NCI-H187 treated with DMSO at 0.1 percent for 48 hours (cell line): Measurements from ENCODE around the gene HIVEP2.

ENCODE experiments used
- DNase-seq: peaks from one replicate; lab custom pipeline; 2025; lab: John Stamatoyannopoulos, UW

HIVEP2 gene

DNA sequence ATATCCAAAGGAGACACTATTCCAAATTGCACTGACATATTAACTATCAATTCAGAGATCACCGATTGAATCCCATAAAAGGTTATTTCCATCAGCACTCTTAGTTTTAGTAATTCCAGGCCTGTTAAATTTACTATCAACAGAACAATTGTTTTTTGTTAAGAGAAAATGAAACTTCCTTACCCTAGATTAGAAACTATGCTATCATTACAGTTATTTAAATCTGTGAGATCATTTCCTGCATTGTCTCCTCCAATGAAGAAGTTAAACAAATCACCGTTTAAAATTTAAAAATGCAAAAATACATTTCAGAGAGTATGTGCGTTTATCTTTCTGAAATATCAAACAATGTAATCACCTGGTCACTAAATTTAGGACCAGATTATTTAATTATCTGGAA, 57.5 kb downstream of the HIVEP2 start:
- no peak for DNase-seq

DNA sequence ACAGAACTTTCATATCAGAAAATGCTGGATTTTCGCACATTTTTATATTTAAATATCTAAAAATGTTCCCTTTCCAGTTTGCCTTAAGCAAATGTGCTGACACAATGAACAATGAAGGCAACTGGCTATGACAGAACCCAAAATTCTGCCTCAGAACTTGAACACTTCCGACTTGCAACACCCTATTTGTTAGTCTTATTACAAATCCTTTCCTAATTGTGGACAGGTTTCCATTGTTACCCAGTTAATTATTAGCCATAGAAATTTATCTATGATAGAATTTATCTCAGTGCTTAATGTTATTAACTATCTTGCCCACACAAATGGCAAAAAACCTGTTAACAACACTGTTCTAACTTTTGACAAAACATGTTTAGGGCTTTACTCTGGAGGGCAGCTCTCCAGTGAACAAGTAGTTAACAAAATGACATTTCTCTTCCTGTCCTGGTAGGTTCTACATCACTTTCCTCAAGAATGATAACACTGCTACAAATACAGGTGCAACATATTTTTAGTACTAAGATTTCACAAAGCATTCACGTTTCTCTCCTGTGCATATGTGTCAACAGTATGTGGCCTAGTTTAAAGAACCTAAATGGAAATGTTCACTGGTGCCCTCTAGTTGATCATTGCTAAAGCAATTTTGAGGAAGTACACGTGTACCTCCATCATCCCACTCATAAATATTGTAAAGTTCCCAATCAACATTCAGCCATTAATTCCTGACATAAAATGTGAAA, 58.4 kb downstream of the HIVEP2 start:
- no peak for DNase-seq

DNA sequence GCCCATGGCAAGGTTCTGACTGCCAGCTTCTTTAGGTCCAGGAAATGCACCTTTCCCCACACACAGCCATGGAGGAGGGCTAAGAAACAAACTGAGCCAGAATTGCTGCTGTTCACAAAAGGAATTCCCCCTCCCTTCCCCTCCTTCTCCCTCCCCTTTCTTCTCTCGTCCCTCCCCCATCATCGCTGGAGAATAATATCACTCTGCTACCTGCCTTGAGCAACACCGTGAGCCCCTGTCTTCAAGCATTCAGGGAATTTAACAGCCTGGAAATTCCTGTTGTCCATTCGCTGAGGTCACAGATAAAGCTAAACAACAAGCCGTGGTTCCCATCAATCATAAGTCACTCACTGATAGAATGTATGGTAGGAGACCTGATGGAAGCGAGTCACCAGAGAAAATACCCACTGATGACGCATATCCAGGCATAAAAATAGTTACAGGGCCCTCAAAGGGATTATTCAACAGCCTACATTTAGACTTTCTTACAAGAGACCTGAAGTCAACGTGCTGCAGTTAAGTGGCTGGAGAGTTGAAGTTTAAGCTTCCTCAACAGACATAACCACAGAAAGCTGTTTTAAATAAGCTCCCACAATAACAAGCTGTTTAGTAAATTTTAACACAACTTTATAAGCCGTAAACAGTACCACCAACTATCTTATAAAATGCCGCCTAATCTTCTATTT, 59.7 kb downstream of the HIVEP2 start:
- DNase-seq: no peak

DNA sequence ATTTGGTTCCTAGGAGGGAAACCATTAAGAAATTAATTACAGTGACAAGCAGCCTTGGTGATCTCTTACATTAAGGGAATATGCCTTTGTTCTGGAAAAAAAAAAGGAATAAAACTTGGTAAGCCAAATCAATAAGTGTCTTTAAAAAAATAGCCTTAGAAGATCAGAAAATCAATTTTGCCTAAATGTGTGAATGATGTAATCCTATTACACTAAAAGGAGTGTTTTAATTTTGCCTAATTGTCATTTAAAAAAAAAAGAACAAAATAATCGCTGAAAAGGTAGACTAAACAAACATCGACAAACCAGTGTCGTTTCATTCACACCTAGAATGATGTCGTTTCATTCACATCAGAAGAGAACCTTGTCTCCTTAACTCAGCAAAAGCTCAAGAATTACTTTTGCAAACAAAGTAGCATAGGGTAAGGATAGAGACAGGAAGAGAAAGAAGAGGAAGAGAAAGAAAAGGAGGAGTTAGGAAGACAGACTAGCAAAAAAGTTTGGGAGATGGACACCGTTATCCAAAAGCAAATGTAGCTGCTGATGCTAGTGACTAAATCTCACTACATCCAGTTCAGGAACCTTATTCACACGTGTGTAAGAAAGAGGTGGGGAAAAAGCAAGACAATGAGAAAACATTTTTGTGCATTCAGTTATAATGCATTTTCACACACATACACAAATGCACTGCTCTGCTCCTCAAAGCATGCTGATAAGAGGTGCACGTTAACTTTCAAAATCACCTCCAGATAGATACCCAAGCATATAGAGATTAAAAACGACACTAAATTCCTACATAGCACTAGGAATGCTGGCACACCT, 60.6 kb downstream of the HIVEP2 start:
- DNase-seq: no peak

DNA sequence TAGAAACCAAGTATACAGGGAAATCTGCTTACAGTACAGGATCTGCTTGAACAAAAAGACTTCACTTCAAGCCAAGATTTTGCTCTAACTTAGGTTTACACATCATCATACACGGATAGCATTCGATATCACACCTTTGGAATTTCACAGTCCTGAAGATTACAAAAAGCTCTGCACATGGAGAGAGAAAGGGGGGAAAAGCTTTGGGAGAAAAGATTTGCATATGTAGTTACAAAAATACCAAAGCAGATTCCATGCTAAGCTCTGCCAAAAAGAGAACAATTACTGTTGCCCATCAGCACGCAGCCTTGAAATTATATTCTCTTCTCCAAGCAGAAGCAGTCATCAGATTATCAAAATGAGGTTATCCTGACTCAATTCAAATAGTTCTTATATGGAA, 62.0 kb downstream of the HIVEP2 start:
- no peak for DNase-seq

DNA sequence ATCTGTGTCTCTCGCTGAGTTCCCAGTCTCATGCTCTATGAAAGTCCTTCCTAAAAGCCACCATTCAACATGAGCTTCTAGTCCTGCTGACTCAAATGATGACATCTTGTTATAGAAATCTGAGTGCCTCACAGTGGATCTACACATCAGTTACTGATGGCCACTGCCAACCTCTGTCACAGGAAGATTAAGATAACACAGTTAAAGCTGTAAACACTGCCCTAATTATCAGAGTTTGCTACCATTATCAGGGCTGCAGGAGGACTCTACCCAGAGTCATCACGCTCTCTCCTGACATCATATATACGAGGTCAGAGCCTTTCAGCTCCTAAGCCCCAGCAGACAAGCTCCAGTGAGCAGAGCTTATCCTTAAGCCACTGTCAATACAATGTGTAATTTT, 63.2 kb downstream of the HIVEP2 start:
- DNase-seq: no peak

DNA sequence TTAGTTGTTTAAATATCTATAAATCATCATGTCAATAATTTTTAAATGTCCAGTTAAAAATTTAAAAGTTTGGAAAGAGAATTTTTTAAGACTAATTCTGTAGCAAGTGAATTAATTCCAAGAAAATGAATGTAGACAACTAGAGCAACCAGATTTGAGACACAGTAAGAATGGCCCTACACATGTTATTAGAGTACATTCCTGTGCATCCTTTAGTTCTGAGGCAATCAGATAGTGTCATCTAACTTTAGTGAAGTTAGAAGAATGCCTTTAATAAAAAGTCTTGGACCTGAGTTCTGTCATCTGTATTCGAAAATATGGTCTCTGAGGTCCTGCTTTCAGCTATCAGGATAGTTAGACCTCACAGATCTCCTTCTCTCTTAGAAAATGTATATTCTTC, 63.7 kb downstream of the HIVEP2 start:
- DNase-seq: no peak

DNA sequence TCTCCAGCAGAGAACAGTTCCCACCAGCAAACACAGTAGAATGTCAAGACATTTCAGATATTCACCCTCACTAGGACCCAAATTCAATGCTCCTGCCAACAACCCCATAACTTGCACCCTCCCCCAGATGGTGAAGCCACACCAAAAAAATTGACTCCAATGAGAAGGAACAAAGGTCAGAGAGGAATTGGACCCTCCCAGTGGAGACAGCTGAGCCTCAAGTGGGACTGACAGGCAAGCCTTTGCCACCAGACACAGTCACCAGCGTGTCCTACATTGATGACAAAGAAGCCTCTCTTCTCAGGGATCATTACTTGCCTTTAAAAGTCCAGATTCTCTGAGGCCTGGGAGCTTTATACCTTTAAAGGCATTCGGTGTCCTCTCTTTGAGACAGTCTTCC, 64.8 kb downstream of the HIVEP2 start:
- DNase-seq: no peak

DNA sequence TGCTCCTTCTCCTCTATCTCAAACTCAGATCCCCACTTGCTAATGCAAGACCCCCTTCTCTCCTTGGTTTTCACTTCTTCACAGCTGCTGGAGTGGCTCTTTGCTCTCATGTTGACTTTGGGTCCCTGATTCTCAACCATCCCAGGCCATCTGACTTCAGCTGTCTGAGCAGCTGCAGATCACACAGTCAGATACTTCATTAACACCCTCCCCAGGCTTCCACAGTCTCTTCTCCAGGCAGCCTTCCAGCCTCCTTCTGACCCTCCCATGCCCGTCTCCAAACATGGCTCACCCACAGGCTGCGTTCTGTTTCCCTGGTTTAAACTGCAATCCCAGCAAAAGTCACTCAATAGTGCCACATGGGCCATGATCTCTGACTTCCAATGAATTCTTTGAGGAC, 65.4 kb downstream of the HIVEP2 start:
- DNase-seq: no peak

DNA sequence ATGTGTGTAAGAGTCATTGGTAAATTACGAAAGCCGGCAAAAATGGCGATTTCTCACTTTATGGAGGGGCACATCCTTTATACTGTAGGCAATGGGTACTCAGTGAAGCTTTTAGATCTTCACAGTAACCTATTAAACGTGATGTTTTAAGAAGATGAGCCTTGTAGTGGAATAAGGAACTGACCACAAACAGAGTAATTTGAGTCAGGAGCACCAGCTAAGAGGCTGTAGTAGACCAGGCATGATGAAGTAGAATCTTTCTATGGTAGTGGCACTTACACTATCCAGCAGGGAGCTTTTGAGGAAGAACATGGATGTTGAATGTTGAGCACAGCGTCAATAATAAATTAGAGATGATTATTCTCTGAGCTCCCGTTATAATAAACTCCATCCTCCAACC, 65.9 kb downstream of the HIVEP2 start:
- no peak for DNase-seq

DNA sequence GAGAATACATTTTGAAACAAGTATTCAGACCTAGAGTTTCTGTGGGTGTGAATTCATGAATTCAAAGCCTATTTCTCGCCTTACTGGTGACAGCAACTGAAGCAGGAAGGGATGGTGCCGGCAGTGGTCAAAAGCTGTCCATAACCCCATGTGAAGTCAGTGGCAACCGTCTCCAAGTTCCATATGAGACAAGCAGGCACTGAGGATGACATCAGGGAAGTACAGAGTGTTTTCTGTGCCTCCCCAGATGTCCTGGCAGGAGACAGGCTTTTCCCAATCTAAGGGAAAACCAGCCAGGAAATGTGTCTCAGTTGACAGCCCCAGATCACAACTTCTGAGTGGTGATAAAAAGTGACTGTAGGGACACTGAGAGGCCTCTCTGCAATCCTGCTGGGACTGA, 66.6 kb downstream of the HIVEP2 start:
- no peak for DNase-seq

DNA sequence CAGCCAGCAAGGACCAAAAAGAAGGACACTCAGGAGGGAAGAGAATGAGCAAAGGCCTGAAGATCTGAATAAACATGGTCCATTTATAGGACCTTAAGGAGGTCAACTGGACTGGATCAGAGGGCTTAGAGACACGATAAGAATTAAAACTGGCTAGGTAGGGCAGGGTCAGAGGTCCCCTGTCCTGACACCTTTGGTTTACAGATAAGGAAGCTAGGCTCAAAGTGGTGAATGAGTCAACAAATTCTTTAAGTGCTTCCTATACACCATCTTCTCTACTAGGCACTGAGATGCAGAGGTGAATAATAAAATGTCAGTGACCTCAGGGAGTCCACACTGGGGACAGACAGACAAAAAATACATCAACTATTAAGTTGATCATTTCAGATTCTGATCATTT, 70.3 kb downstream of the HIVEP2 start:
- DNase-seq: no peak

DNA sequence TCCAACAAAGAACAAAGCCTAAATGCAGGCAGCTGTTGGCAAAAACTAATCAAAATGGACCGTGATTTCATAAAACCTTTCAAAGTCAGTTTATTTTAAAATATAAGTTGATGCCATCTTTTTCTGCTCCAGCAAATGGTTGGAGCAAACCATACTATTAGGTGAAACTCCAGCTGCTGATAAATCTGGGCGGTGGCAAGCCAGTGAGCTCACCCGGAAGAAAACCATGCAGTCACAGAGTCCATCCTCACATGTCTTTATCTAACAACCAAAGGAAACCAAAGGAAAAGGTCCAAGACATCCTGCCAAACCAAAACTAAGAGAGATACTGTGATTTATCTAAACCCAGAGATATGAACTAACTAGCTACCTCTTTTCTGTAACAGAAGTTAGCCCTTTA, 72.6 kb downstream of the HIVEP2 start:
- DNase-seq: no peak

DNA sequence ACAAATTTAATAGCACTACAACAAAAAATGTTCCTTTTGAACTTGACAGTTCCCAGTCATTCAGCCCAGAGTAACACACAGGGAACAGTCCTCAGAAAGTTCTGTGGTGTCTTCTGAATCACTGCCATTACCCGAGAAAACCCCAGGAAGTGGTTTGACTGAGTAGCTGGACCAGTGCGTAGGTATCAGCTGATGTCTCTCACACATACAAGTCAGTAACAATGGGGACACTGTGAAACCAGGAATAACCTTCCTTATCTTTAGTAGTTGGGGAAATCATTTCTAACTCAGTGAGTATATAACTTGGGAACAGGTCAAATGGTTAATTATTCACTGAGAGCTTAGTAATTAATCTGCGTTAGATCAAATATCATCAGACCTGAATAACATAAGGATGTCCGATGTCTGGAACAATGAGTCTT, 73.1 kb downstream of the HIVEP2 start:
- DNase-seq: no peak

DNA sequence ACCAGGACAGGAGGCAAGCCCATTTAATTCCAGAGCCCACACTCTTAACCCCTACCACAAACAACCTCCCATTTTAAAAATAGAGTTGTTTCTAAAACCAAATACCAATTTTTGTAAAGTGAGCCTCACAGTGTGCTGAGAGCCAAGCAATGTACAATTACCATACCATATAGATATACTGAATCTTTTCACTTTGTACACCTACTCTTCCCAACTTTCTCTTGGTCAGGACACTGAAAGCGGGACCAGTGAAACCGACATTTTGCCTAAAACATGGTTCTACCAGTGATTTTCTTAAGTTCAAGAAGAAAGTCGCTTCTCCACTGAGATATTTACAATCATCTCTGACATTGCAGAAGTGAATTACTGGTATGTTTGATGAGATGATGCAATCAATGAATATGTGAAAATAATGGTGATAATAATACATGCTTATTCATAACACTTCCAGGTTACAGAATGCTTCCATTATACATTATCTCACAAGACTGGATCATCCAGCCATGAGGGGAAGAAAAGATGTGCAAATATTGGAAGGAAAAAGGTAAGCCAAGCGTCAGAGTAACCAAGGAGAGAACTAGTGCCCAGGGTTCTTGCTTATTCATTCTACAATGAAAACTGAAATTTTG, 74.1 kb downstream of the HIVEP2 start:
- DNase-seq: no peak

DNA sequence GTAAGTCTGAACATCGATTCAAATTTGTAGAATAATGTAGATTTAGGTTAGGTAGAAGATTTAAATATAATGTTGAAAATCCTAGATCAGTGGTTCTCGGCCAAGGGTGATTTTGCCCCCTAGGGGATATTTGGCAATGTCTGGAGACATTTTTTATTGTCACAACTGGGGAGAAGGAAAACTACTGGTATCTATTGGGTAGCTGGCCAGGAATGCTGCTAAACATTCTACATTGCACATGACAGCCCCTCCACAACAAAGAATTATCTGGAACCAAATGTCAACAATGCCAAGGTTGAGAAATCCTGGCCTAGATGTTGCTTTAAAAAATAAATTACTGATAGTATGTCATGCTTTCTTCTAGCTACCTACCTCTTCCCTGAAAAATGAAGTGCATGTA, 76.1 kb downstream of the HIVEP2 start:
- no peak for DNase-seq

DNA sequence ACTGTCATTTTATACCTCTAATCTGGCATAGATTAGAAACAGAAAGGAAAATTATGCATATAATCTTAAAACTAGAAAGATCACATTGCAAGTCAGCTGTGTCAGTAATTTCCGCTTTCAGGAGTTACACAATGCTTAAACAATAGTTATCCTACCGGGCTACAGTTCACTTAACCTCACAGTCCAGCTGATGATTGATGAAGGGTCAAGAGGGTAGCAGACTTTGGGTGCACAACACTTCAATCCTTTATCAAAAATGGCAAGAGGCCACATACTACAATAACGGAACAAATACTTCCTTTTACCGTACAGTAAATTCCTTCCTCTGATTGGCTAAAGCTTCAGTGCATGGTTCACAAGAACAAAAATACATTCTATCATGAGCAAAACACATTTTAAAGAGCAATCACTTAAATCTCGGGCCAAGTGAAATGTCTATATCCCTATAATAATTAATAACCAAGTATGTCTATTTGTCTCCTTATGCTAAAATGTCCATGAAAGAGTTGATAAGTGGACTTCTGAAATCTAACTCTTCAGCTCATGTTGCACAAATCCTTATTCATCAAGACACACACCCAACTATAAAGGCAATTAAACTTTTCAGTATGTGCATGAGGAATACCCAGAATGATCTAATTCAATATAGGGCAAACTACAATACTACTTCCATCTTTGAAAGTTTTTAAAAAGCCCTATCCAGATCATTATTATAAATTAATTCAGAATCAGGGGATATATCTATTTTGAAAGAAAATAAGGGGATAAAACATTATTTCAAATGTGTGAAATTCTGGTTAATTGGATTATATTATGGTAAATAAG, 76.8 kb downstream of the HIVEP2 start:
- DNase-seq: no peak

DNA sequence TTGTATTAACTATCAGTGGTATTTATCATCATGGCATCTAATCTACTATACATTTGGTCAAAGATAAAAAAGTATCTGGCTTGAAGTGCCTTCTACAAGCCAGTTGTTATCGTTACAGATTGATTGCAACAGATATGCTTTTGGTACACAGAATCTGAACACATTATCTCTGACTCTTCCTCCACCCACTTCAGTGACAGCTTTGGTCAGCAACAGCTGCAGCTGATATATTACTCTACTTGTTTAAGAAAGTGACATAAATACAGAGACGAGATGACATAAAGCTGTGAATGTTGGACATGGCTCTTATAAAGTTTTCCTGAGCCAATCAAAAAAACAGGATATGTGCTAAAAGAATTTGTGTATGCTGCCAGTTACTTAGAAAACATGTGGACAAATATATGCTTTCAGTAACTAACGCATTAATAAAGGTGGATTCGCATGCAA, 77.6 kb downstream of the HIVEP2 start:
- no peak for DNase-seq

DNA sequence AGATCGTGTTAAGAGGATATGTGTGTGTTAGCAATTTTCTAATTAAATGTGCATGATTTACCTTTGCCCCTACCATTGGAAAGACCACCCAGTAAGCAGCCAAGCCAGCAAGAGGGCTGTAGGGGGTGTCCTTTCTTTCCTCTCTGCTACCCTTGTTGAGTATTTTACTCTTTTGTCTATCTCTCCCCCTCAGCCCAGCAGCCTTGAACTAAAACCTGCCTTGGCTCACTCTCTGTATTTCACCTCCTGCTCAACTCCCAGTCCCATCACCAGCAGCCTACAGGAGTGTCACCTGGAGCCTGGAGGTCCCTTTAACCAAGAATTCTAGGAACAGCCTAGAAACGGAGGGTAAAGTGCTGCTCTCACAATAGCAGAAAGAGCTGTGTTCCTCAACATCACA, 81.0 kb downstream of the HIVEP2 start:
- DNase-seq: no peak

DNA sequence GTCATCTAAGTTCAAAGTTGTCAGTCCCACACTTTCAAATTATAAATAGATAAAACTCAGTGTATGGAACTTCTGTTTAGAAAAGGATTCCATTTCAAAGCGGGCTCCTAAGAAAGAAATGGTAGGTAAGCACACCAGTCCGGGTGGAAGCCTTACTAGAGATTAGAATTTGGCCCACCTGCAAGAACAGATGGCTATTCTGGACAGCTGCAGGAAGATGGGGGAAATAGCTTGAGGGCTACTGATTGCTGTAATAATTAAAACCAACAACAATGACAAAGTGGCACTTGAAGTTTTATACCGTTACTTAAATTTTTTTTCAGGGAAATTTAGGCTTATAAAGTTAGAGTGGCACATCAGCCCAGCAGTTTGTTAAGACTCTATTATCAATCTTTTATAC, 83.3 kb downstream of the HIVEP2 start:
- DNase-seq: no peak

DNA sequence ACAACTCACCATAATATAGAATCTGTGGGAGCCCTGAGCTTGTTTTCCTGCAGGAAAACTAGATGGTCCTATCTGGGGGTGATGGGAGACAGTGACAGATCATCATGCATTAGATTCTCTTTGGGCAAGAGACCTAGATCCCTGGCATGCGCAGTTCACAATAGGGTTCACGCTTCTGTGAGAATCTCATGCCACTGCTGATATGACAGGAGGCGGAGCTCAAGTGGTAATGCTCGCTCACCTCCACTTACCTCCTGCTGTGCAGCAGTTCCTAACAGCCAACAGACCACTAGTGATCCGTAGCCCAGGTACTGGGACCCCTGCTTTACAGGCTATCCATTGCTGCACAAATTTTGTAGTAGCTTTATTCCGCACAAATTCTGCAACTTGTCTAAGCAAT, 84.5 kb downstream of the HIVEP2 start:
- no peak for DNase-seq
